DMS114 treated with DMSO at 0.1 percent for 48 hours (cell line): ENCODE data around the gene ZNF438.

Experiments
- DNase-seq: peaks from one replicate; lab custom pipeline; 2025; ENCODE audit not compliant: unreplicated experiment; lab: John Stamatoyannopoulos, UW

ZNF438 gene

DNA sequence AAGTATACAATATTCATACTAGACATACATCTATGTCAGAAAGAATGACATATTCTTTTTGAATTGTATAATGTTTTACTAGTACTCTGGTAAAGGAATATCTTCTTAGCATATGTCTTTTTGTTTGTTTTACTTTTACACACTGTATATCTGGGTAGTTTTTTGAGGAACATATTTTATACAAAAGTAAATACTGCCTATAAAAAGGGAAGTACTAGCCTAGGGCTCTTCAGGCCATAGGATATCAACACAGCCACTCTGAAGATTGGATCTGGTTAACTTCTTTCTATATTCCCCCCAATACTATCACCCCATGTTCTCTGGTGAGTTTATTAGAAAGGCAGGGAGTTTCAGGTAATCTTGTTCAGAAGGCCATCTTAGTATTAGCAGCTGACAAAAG is 134.6 kb downstream of the ZNF438 start:
- DNase-seq, result no peak

DNA sequence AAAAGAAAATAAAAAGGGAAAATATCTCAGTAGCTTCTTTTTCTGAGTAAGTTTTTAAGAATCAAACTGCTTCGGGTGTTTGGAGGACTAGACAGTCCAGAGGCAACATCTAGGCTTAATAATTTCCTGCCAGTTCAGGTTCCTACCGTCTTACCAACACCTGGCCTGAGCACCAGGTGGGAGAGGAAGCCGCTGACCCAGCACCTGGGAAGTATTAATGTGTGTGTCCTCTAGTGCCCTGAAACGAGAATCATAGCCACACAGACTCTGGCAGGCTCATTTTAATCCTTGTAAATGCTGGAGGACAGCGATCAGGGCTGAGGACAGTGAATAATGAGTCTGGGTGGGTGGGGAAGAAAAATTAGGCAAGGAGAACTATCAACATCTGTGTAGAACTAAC is 137.4 kb downstream of the ZNF438 start:
- no peak for DNase-seq

DNA sequence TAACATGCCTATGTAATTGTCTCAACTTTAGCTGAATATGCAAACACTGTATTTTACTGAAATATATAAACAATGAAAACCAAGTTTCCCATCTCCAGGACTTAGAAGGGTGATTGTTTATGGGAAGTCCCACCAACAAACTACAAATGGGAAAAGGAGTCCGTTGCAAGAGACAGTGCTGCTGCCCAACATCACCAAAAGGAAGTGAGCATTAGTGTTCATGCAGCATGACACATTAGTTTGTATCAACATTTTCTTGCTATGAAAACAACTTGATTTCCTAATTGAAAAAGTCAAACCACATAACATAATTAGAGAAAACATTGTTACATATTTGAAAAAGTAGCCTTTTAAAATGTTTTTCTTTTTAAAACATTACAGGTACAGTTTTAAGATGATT is 138.5 kb downstream of the ZNF438 start:
- DNase-seq, result no peak

DNA sequence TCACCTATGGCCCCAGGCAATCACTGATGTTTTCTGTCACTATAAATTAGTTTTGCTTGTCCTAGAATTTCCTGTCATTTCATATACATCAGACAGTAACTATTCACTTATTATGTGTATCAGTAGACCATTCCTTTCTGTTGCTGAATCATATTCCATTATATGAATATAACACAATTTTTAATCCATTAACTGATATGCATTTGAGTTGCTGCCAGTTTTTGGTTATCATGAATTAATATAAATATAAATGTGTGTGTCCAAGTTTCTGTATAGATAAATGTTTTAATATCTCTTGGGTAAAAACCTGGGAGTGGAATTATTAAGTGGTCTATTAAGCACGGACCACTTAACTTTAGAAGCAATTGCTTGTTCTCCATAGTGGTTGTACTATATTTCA is 143.8 kb downstream of the ZNF438 start:
- DNase-seq, result no peak

DNA sequence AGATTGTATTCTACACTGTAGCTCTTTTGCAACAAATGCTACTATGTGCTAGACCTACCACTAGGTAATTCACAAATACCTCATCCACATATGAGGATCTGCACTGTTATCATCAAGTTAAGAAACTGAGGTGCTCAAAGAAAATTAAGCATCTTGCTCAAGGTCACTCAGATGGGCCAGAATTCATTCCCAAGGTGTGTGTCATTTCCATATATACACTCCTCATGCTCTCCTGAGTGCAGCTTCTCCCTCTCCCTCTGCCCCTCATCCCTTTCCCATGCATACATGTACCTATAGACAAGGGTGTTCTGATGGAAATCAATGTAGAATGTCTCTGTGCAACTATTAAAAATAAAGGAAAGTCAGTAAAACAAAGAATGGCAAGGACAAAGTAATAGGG is 146.2 kb downstream of the ZNF438 start:
- DNase-seq, result no peak

DNA sequence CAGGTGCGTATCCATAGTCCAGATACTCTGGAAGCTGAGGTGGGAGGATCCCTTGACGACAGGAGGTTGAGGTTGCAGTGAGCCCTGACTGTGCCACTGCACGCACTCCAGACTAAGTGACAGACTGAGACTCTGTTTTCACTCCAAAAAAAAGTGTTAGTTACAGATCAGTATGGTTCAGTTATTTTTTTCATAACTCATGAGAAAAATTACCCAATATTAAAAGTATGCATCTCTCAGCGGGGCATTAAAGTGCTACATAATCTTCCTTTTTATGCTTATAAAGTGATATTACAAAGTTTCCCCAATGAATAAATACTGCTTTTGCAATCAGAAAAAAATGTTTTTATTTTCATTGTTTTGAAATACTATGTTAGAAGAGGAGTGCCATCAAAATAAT is 147.9 kb downstream of the ZNF438 start:
- no peak for DNase-seq

DNA sequence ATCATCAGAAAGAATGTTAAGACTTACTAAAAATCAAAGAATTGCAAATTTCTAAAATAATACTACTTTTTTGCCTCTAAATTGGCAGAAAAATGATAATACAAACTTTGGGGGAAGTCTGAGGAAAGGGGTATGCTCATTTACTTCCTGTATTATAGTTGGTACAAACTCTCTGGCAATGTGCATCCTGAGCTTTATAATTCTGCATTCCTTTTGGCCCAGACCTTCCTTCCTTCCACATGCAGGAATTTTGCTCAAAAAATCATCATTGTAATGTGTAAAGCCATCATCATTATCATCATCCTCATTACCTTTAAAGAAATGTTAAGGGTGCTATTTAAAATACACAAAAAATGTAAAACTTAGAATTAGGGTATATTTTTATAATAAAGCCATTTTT is 148.5 kb downstream of the ZNF438 start:
- no peak for DNase-seq

DNA sequence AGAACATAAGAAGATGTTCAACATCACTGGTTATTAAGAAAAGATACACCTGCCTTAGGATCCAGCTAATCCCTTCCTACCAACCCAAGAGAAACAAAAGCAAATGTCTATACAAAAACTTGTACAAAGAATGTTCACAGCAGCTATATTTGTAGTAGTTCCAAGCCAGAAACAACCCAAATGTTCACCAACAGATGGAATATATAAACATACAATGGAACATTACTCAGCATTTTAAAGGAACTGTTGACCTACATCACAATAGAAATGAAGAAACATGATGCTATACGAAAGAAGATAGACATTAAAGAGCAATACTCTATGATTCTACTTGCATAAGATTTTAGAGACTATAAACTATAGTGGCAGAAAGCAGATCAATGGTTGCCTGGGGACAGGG is 149.4 kb downstream of the ZNF438 start:
- DNase-seq, result no peak

DNA sequence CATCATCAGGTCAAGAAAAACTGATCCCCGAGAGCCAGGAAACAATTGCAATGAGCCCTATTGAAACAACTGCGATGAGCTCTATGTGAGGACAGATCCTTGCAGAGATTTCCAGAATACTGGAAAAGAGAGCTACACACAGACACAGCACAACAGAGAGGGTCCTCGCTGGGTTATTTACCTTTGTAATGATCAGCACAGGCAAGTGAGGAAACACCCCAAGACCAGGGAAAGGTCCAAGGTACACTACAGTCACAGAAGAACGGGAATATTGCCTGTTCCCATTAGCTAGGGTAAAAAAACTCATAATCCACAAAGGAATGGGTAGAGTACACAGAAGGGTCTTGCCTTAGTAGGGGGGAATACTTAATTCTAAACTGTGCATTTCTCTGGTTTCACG is 152.7 kb downstream of the ZNF438 start:
- DNase-seq, result no peak

DNA sequence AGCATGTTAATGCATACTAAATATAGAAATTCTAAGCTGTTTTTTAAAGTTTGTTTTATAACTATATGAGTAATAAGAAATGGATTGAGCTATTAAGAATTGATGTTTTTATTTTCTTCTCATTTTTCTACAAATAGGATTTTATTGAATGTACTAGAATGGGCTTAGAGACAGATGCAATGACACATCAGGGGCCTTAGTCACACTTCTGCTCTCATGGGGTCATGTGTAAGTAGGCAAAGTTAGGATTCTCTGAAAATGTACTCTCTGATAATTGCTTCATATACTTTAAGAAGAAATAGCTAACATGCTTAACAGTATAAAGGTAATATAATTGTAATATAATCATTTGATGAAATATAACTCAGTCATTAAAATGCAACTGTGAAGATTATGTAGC is 154.6 kb downstream of the ZNF438 start:
- DNase-seq, result no peak

DNA sequence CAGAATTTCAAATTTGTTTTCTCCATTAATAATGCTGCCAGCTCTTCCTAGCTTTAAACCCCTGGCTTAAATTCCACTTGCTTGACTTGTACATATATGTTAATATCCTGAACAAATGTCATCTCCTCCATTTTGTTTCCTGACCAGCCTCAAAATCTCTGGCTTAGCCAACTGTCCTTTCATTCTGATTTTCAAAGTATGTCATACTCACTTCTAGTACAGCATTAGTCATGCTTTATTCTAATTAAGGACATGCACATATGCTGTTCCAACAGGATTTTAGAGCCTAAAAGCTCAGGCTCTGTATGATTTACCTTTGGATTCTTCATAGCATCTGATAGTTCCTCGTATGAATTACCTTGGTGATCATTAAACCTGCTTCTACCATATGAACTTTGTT is 158.3 kb downstream of the ZNF438 start:
- no peak for DNase-seq

DNA sequence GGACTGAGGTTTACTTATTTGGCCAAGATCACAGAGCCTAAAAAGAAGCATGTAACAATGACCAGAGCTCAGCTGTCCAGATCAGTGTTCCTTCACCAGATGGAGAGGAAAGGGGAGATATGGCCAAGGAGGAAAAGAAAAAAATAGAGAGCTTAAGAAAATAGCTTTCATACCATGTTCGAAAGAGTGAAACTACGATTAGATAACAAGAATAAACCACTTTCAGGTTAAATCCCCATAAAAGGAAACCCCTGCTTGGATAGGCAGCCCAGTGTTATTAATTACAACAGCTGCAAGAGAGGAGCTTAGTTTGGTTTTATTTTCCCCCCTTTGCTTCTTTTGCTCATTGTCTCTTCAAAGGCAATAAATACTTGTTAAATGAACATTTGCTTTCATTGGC is 160.8 kb downstream of the ZNF438 start:
- DNase-seq, result no peak

DNA sequence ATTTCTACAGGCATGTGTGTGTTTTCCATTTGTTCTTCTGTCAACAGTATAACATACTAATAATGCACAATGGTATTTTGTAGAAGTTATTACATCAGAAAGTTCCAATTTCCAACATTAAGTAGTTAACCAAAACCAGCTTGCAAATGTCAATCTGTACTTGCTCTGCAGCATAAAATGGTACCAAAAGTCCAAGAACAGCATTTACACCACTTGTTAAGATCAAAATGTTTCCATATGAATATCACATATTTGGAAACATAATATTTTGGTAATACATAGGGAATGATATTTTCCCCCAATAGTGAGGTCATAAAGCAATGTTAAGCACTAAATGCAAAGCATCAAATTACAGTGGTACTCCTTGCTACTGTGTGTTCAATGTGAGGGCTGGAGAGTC is 162.1 kb downstream of the ZNF438 start:
- no peak for DNase-seq

DNA sequence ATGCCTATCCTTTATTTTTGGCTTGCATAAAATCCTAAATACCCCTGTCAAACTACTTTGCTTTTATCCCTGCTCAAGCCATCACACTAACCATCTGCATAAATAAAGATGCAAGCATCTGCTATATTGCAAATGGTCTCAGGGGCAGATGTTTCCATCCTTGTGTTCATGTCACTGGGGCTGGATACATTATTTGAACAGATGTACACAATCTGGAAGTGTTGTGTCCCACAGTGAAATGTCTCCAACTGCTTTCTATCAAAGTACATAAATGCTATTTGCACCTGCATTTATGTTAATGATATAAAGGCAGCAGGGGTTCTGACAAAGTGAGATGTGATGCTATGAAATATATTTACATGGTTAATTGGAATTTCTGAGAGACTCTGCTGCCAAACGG is 163.1 kb downstream of the ZNF438 start:
- DNase-seq, result no peak

DNA sequence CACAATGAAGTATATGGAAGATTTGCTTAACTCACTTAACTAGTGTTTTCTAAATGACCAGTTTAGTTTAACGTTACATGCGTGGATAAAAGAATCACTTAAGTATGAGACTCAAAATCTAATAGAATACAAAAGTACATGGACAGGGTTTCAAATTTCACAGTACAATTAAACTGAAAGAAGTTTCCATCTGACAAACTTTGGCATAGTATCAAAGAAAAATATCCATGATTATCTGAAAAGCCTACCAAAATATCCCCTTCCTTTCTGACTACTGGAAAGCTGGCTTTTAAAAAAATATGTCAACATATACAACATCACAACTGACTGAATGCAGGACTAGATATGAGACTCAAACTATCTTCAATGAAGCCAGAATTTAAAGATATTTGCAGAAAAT is 164.8 kb downstream of the ZNF438 start:
- DNase-seq, result no peak

DNA sequence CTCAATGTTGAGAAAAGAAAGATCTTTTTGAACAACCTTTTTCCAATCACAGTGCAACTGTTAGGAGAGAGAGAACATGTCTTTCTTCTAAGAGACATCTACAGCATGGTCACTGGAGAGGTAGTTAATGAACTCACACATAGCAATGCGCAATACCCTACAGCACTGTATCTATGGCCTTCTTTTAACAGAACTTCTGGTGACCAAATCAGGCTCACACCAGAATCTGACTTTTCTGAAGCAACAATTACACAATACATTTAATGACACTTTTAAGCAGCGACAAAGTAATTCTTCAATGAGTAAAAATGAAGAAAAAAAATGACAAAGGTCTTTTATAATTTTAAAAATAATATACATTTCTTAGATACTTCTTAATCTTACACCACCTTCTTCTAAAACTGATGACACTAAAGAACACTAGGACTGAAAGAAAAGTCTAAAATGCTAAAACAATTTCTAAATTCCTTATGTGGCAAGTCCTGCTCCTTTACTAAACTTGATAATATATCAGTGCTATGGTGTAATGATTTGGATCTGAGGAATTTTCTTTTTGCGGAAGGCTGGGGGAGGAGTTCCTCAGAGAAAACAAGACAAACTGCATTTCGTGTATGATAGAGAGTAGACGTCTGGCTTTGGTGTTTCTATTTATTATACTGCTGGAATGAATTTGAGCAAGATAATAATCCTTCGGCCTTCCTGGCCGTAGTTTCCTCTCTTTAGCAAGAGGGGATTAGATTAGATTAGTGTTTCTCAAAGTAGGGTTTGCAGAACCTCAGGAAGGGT is 166.3 kb downstream of the ZNF438 start:
- DNase-seq, result no peak

DNA sequence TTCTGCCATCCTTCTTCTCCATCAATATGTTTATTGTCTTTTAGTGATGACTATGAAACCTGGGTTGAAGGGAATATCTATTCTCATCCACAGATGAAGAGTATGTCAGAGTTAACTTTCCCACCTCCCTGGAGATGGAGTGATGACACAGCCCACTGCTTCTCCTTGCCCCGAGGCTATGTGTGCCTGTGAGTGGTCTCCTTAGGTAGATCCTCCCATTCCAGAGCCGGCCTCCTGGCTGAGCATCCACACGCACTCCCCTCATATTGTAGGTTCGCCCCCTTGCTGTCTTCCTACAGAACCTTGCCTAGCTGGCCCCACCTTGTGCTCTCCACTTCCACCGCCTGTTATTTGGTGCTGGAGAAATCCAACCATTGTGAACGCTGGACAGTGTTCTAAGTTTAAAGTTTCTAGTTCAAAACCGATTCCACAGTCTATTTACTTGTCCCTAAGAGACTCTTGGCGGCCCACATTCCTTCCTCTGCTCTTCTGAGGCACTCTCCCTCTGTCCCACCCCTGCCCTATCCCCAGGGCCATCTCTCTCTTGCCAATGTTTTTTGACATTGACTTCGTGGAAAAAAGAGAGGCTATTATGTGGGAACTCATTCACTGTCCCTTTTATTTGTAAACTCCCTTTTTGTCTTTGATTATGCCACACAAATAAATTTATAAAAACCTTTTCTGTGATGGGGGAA is 168.0 kb downstream of the ZNF438 start:
- no peak for DNase-seq

DNA sequence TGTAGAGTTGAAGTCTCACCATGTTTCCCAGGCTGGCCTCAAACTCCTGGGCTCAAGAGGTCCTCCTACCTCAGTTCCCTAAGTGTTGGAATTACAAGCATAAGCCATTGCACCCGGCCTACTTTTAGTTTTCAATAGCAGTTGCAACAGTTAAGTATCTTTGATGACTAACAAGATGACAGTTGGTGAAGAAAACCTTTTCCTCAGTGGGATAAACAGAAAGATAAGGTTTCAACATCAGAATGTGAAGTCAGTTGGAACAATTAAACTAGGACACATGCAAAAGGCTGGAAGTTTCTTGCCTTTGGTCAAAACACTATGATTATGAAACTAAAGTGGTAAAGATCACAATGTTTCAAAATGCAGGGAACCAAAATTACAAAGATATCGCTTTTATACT is 169.2 kb downstream of the ZNF438 start:
- DNase-seq, result no peak

DNA sequence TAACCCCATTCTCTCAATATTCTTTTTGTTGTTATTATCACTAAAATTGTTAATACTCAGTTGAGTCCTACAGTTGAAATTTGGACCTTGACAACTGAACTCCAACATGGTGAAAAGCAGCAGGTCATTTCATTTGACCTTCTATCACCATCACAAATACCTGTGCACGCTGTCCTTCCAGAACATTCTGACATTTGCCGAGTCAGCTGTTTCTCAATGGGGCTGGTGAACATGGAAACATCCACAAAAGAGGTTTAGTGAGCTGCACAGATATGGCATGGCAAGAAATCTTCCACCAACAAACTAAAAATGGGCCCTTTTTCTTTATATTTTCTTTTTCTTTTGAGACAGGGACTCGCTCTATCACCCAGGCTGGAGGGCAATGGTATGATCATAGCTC is 169.7 kb downstream of the ZNF438 start:
- DNase-seq, result no peak

DNA sequence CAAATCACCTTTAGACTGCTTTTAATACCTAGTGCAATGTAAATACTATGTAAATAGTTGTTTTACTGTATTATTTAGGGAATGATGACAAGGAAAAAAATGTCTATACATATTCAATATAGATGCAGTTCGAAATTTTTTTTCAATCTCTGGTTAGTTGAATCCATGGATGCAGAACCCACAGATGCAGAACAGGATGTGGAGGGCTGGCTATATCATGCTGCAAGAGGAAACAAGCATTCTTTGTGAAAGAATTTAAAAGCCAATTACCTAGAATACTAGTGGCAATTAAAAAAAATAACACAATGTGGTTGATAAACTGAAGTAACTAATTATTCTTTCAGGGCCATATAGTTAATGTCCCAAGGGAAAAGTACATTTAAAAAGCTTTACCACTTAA is 170.4 kb downstream of the ZNF438 start:
- no peak for DNase-seq

DNA sequence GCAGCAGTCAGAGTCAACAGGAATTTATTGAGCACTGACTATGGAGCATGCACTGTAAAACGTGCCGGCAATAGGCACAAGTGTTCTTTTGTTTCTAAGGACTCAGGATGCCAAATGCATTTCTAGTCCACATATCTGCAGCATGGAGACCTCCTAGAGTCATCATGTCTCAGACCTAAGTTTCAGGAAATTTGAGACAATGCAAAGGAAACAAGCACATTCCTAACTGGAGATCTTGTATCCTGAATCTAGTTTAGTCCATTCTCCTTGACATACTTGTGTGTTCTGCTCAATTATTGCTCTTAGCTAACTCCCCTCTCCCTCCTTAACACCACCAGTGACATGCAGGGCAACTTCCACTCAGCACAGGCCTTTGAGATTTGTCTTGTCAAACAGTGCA is 173.2 kb downstream of the ZNF438 start:
- DNase-seq, result no peak

DNA sequence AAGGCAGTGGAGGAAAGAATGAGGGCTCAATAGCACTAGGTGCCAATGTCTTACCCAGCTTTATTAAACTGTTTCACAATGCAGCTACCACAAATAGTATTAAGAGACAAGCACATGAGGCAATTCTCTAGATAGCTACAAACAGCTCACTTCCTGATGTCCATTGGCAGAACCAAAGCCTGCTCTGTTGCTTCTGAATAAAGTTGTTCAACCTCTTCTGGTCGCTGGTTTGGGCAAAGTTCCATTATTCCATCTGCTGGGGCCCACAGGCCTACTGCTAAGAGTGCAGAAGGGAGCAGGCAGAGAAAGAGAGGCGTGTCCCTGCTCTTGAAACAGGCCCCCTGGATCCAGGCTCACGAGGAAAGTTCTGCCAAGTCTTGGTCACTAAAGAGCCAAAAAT is 173.9 kb downstream of the ZNF438 start:
- no peak for DNase-seq

DNA sequence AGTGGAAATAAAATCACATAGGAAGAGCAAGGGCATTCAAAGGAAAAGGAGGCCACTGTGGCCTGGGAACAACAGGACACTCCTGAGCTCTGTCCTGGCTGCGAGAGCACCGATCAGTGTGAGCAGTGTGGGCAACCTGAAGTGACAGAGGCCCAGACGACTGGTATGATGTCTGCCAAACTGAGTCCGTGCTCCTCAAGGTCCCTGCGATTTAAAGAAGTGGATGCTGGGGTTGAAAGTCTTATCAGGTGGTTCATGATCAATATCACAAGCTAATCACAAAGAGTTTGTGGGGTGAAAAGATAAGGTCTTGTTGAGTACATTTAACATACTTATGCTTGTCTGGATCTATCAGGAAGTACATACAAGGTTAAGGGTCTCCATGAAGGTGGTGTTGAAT is 176.5 kb downstream of the ZNF438 start:
- no peak for DNase-seq
